ENCODE results near the gene RELL1. TPM values are rescaled to one million over a fixed set of nuclear protein-coding genes. Genes with fewer than 3 reads are reported as not detected.

The RELL1 gene
- 10 to 100 TPM; 13.8 to 15.3 TPM for total RNA-seq

- POLR2A ChIA-PET: no interaction called here
- peak; percentile 99 for DNase-seq
- intact Hi-C loops (cut with micrococcal nuclease): loop anchor here (5.0 to 10.0 kb wide), 2 partner anchors 84 to 978 kb away; partner anchors contain the start of gene KLF3
- Mint-ChIP-seq H3K9me3 (no peaks in the 10 kb centered on the region), H3K27me3 (no peaks in the 10 kb centered on the region), H3K36me3 (ENCODE audit: low read depth) (peaks cover 16% of the 10 kb centered on the region), H3K4me3 (peak within 1 kb of the TSS; percentile 80), H3K27ac (peak within 1 kb of the TSS; percentile 90), H3K4me1 (ENCODE audit: low read depth) (peaks cover 34% of the 10 kb centered on the region)
- CTCF ChIA-PET: interaction anchor here (0.8 to 2.6 kb wide), 2 partner anchors 9 to 84 kb away, joined by 4 to 10 read pairs; no protein-coding TSS in a partner anchor
- ATAC-seq: peak; percentile 92
- TF ChIP-seq CTCF (IDR thresholded peaks at IDR 0.05): no peak
These were observed at the start of gene RELL1 for GRCh38 chr4:37686373-37687193. Gene RELL1, minus strand, starts transcription at chr4:37686376. Its CDS starts 89 bp downstream, at chr4:37686287.

- intact Hi-C loops (cut with micrococcal nuclease): no loop called here
- no peaks in the 10 kb centered on the region for H3K27me3 Mint-ChIP-seq
- DNase-seq (no peak), ATAC-seq (no peak)
- H3K36me3 Mint-ChIP-seq (ENCODE audit: low read depth): no peaks in the 10 kb centered on the region
- no peaks in the 10 kb centered on the region for H3K9me3 Mint-ChIP-seq
- H3K27ac Mint-ChIP-seq: no peak overlapping the region
- CTCF ChIA-PET: no interaction called here
- POLR2A ChIA-PET: no interaction called here
- TF ChIP-seq CTCF (IDR thresholded peaks at IDR 0.05): no peak
- H3K4me3 Mint-ChIP-seq: no peak overlapping the region
- no peaks in the 10 kb centered on the region for H3K4me1 Mint-ChIP-seq (ENCODE audit: low read depth)
These were observed 49.4 kb upstream of the RELL1 start for GRCh38 chr4:37735578-37735977.

- no peaks in the 10 kb centered on the region for H3K27me3 Mint-ChIP-seq
- no peak for ATAC-seq
These were observed 48.8 kb upstream of the RELL1 start for GRCh38 chr4:37734989-37735388.

GRCh38 chr4:37733240-37733867 is 47.2 kb upstream of the RELL1 start:
- Mint-ChIP-seq H3K4me3 (no peak overlapping the region), H3K27me3 (no peaks in the 10 kb centered on the region), H3K36me3 (ENCODE audit: low read depth) (no peaks in the 10 kb centered on the region), H3K4me1 (ENCODE audit: low read depth) (no peaks in the 10 kb centered on the region), H3K9me3 (no peaks in the 10 kb centered on the region), H3K27ac (no peak overlapping the region)
- intact Hi-C loops (cut with micrococcal nuclease): no loop called here
- CTCF ChIA-PET: no interaction called here
- DNase-seq (no peak), ATAC-seq (no peak)
- POLR2A ChIA-PET: interaction anchor here (1.1 kb wide), 1 partner anchor 8 kb away, joined by 3 read pairs; no protein-coding TSS in a partner anchor
- no peak for TF ChIP-seq CTCF (IDR thresholded peaks at IDR 0.05)

More at GRCh38 chr4:37734989-37735388, 48.8 kb upstream of the RELL1 start:
- no peak overlapping the region for H3K27ac Mint-ChIP-seq
- POLR2A ChIA-PET: no interaction called here
- H3K36me3 Mint-ChIP-seq (ENCODE audit: low read depth): no peaks in the 10 kb centered on the region
- CTCF ChIA-PET: no interaction called here
- H3K4me1 Mint-ChIP-seq (ENCODE audit: low read depth): no peaks in the 10 kb centered on the region
- no peak for TF ChIP-seq CTCF (IDR thresholded peaks at IDR 0.05)
- H3K9me3 Mint-ChIP-seq: no peaks in the 10 kb centered on the region
- no peak overlapping the region for H3K4me3 Mint-ChIP-seq
- intact Hi-C loops (cut with micrococcal nuclease): no loop called here
- DNase-seq: no peak
